Sigmoid colon (tissue), 4 donors: Measurements from ENCODE around the gene GAPVD1.

Experiments used
- CTCF ChIP-seq, 4 experiments: fragments of 450-650 bp in 3 of 4; fragments of 200-600 bp in 1 of 4; IDR thresholded peaks; one replicate each; pipeline ENCODE4 v1.5.1; 2016 to 2019; ENCODE audit warnings: antibody characterized with exemption in 4 of 4, mild to moderate bottlenecking in 3 of 4, moderate library complexity in 2 of 4
- EP300 ChIP-seq, 4 donors: sonication (generic); formaldehyde crosslinking; IDR thresholded peaks; one replicate each; pipeline ENCODE4 v1.6.1; 2017; ENCODE audit warnings: antibody characterized with exemption in 4 of 4
- POLR2A ChIP-seq, 2 donors: fragments of 450-650 bp; IDR thresholded peaks; one replicate each; pipeline ENCODE4 v1.6.1; 2016; ENCODE audit warnings: antibody characterized with exemption in 2 of 2, mild to moderate bottlenecking in 2 of 2, moderate library complexity in 2 of 2
- POLR2AphosphoS5 ChIP-seq, 4 donors: sonication (generic); formaldehyde crosslinking; IDR thresholded peaks; one replicate each; pipeline ENCODE4 v1.6.1; 2017; ENCODE audit warnings: antibody characterized with exemption in 4 of 4

- TF ChIP-seq POLR2A (IDR thresholded peaks at IDR 0.05) (no peak), CTCF (IDR thresholded peaks at IDR 0.05) (no peak), POLR2AphosphoS5 (IDR thresholded peaks at IDR 0.05) (no peak), EP300 (IDR thresholded peaks at IDR 0.05) (no peak)
These were observed 64.2 kb downstream of the GAPVD1 start for GRCh38 chr9:125325826-125326225.
